Right cardiac atrium (tissue), 5 donors: ENCODE measurements around the gene SLC6A6. TPM values are rescaled to one million over a fixed set of nuclear protein-coding genes. Genes with fewer than 3 reads are reported as not detected.
A peak's percentile ranks its signal among the peaks of the same experiment; 100 is the strongest.

Experiments
- ATAC-seq, 2 donors: fragments of 200-7000 bp; cut with Tn5 transposase; one replicate each; pipeline versions ENCODE4 v1.8.0 to v1.9.1; 2020; ENCODE audit warnings: moderate library complexity in 2 of 2, mild to moderate bottlenecking in 1 of 2
- DNase-seq, 3 donors: peaks; one replicate each; pipeline ENCODE4 v3.0.0-alpha.2; 2020
- H3K27ac ChIP-seq: one replicate; pipeline ENCODE4 v1.5.1; 2013; ENCODE audit warnings: mild to moderate bottlenecking, low read length, control low read depth, moderate library complexity
- H3K27me3 ChIP-seq: one replicate; pipeline ENCODE4 v1.6.1; 2013; ENCODE audit not compliant: control insufficient read depth, insufficient read depth
- H3K4me1 ChIP-seq: one replicate; pipeline ENCODE4 v1.6.1; 2013; ENCODE audit warnings: low read length; ENCODE audit not compliant: control insufficient read depth, insufficient read depth
- H3K4me3 ChIP-seq: one replicate; pipeline ENCODE4 v1.5.1; 2013; ENCODE audit warnings: low read length, control low read depth
- H3K9me3 ChIP-seq: one replicate; pipeline ENCODE4 v1.6.1; 2013; ENCODE audit warnings: low read length; ENCODE audit not compliant: control insufficient read depth
- WGBS: extraction: QIAGEN DNeasy Blood & Tissue Kit; methylation state at CpG from one replicate; pipeline ENCODE4 v1.1.7; 2013; 5-methylcytosine and 5-hydroxymethylcytosine counted together
- intact Hi-C, 4 donors: fragments of 100-400 bp; cut with DNase I; formaldehyde crosslinking; loops; one replicate each; pipeline versions ENCODE4 v1.11.0 to v1.14.0; 2022 to 2023
- polyA plus RNA-seq: library from polyadenylated mRNA; stranded (reverse); fragments of 200-250 nt; gene quantifications from one replicate; pipeline ENCODE4 v1.2.3, GENCODE V29; 2013
- total RNA-seq, 4 donors: library from RNA; stranded (reverse); fragmentation: NEBNext Ultra II Directional; extraction: Animal tissue kit (Norgen Biotek cat#: 25700); gene quantifications; one replicate each; pipeline ENCODE4 v1.2.1, GENCODE V29; 2021
- donor health status: healthy with polysubstance abuse.
- donor health status: DM: no; HTN: yes; CAD: no.
- donor health status: DM: no; HTN: no; CAD: no.
- donor health status: DM: no; HTN: yes; CAD: no; lungs with severe emphysema.
- donor health status: DM: yes; HTN: yes; CAD: no.

Gene SLC6A6
- total and polyA plus RNA-seq, 5 donors: 21.3 to 106 (median 31.6) TPM

DNA sequence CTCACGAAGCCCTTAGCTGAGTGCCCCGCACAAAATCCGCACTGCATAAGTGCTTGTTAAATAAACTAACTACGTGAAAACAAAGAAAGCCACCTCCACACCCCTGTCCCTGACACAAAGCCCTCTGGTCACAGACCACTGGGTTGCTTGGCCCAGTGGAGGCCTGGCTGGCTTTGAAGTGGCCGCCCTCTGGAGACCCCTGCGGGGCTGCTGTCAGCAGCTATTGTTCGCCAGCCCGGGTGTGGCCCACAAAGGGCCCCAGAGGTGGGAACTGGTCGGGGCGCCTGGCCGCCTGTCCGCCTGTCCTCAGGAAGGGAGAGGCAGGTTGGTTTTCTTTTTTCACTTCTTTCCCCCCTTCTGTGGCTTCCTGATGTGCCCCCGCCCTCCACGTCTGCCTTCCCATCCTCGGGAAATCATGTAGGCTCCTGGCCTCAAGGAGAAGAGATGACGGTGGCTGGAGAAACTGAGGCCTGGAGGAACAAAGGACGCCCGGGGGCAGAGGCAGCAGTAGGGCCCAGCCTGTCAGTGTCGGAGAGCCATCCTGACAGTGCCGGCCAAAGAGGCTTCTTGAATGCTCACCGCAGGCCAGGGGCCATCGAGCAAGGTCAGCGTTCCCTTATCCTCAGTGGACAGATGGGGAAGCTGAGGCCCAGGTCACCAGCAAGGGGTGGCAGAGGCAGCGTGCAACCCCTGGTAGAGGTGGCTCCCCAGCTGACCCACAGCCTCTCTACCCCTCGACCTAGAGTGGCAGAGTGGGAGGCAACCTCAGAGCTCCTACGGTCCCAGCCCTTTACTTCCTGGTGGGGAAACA is 61.1 kb downstream of the SLC6A6 start:
- 84% methylated on average over 26 of the region's 26 CpGs for WGBS
- intact Hi-C loops: loop anchor here in 1 of 4 donors (10.0 kb wide), 1 partner anchor 59 kb away; the partner anchor contains the start of gene SLC6A6
- no peak for ATAC-seq
- H3K27ac ChIP-seq: no peak overlapping the region
- no peak for DNase-seq
- H3K27me3 ChIP-seq: no peaks in the 10 kb centered on the region
- peaks cover 3% of the 10 kb centered on the region for H3K4me1 ChIP-seq
- no peaks in the 10 kb centered on the region for H3K9me3 ChIP-seq
- no peak overlapping the region for H3K4me3 ChIP-seq

DNA sequence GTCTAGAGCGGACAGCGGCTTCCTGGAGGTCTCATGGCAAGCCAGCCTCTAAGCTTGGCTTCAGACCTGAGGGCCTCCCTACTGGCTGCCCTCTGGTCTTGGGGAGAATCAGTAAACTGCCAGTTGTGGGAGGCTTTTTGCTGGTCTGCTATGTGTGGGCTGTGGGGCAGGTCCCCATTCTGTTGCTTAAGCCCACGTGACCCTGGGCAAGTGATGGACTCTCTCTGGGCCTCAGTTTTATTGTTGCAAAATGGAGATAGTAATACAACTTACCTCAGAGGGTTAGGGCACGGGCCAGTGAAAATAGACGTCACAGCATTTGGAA is 61.7 kb downstream of the SLC6A6 start:
- no peak for DNase-seq
- ATAC-seq: no peak
- no peak overlapping the region for H3K4me3 ChIP-seq
- H3K4me1 ChIP-seq: peaks cover 3% of the 10 kb centered on the region
- H3K9me3 ChIP-seq: no peaks in the 10 kb centered on the region
- WGBS: 85% methylated on average over 5 of the region's 5 CpGs
- intact Hi-C loops: loop anchor here in 1 of 4 donors (10.0 kb wide), 1 partner anchor 59 kb away; the partner anchor contains the start of gene SLC6A6
- H3K27ac ChIP-seq: no peak overlapping the region
- H3K27me3 ChIP-seq: no peaks in the 10 kb centered on the region

DNA sequence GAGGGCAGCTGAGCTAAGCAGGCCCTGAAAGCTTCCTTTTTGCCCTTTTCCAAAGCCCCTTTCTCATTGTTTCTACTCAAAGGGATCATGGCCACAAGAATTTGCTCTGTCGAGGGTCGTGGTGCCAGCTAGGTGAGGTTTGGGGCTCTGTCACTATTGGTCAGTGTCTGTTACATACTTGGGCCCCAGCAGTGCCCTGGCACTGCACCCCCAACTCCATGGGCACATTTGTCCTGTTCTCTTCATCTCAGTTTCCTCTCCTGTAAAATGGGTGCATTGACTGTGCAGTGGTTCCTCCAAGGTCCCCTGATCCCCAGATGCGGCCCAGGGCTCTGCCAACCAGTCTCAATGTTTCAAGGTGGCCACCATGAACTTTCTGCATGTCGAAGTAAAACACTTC is 62.1 kb downstream of the SLC6A6 start:
- ATAC-seq: no peak
- Histone ChIP-seq H3K4me3 (no peak overlapping the region), H3K27ac (no peak overlapping the region), H3K4me1 (peaks cover 3% of the 10 kb centered on the region), H3K9me3 (no peaks in the 10 kb centered on the region), H3K27me3 (no peaks in the 10 kb centered on the region)
- intact Hi-C loops: loop anchor here in 1 of 4 donors (10.0 kb wide), 1 partner anchor 60 kb away; the partner anchor contains the start of gene SLC6A6
- no peak for DNase-seq
- 96% methylated on average over 4 of the region's 4 CpGs for WGBS

DNA sequence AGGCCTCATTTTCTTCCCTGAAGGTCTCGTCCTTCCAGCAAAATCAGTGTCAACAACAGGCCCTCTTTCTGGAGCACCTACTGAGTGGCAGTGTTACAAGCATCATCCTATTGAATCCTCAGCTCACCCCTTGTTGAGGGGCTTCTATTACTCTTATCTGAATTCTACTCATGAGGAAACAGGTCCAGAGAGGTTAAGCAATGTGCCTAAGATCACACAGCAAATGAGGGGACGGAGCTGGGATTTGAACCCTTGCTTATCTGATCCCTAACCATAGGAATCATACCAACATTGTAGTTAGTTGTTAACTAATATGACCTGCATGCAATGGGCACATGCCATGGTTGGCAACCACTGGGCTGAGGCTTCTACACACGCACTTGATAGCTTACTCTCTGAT is 63.0 kb downstream of the SLC6A6 start:
- intact Hi-C loops: loop anchor here (5.0 to 10.0 kb wide), 3 partner anchors 61 to 263 kb away; partner anchors contain the start of gene SLC6A6 (in 1 of the 4)
- 93% methylated on average over 3 of the region's 3 CpGs for WGBS
- H3K27me3 ChIP-seq: no peaks in the 10 kb centered on the region
- no peak overlapping the region for H3K4me3 ChIP-seq
- DNase-seq: no peak
- H3K27ac ChIP-seq: no peak overlapping the region
- no peak for ATAC-seq
- H3K4me1 ChIP-seq: peaks cover 3% of the 10 kb centered on the region
- H3K9me3 ChIP-seq: no peaks in the 10 kb centered on the region

DNA sequence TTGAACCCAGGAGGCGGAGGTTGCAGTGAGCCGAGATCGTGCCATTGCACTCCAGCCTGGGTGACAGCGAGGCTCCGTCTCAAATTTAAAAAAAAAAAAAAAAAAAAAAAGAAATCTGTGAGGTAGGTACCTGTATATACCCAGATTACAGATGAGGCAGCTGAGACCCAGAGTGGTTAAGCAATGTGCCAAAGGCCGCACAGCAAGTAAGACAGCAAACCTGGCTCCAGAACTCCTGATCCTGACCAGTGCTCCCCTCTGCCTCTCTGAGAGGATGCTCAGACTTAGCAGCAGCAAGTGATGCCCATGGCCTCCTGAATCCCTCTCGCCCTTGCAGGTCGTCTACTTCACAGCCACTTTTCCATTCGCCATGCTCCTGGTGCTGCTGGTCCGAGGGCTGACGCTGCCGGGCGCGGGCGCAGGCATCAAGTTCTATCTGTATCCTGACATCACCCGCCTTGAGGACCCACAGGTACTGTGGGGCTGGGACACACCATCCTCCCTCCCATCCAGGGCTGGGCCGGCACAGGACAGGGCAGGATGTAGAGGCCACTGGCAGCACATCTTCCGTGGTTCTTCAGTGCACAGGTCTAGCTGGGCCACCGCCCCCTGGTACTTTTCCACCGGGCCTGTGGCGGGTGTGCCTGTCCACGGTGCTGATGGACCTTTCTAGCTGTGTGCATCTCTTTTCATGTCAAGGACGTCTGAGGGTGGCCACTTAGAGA is 63.9 kb downstream of the SLC6A6 start:
- intact Hi-C loops: loop anchor here (5.0 to 10.0 kb wide), 3 partner anchors 62 to 264 kb away; partner anchors contain the start of gene SLC6A6 (in 1 of the 4)
- no peaks in the 10 kb centered on the region for H3K27me3 ChIP-seq
- no peak overlapping the region for H3K4me3 ChIP-seq
- DNase-seq (no peak), ATAC-seq (no peak)
- H3K4me1 ChIP-seq: peaks cover under 1% of the 10 kb centered on the region
- no peaks in the 10 kb centered on the region for H3K9me3 ChIP-seq
- WGBS: 95% methylated on average over 23 of the region's 23 CpGs
- no peak overlapping the region for H3K27ac ChIP-seq

DNA sequence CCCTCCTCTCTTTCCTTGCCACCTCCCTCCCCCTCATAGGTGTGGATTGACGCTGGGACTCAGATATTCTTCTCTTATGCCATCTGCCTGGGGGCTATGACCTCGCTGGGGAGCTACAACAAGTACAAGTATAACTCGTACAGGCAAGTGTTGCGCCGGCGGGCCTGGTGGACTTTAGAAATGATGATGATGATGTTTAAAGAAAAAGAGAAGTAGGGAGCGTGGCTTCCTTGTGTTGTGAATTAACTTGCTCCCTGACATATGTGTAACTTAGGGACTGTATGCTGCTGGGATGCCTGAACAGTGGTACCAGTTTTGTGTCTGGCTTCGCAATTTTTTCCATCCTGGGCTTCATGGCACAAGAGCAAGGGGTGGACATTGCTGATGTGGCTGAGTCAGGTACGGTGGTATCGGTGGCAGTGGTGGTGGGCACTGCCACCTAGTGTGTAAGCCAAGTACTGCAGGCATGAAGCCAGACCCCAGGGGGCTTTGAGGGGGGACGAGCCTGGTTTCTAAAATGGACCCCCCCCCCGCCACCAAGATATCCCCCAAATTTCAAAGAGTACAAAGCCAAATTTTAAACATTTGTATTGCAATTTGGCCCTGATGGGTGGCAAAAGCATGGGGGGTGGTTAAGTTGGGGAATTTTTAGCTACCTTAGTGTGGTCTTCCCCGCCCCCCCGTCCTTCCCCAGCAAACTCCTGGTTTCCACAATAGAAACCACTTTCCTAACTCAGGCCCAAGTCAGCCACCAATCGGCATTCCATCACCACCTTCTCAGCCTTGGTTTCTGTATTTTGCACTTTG is 65.6 kb downstream of the SLC6A6 start:
- Histone ChIP-seq H3K27me3 (no peaks in the 10 kb centered on the region), H3K4me1 (no peaks in the 10 kb centered on the region), H3K9me3 (no peaks in the 10 kb centered on the region), H3K27ac (no peak overlapping the region), H3K4me3 (no peak overlapping the region)
- ATAC-seq (peak; percentile 44 to 51), DNase-seq (no peak)
- 65% methylated on average over 15 of the region's 15 CpGs for WGBS
- intact Hi-C loops: loop anchor here (2.0 to 10.0 kb wide), 5 partner anchors 63 to 266 kb away; partner anchors contain the start of gene SLC6A6 (in 1 of the 4)

DNA sequence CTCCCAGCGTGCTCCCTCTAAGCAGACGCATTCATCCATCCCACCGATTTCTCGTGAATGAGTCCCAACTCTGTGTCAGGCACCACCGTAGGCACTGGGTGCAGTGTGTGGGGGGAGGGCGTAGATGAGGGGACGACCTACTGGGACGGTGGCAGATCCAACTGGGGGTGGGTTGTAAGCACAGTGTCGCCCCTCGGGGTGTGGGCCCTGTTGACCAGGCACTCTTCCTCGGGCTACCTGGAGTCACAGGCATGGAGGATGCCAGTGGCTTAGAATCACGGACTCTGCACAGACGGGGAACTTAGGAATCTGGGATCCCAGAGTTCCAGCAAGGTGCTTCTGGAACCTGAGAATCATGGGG is 66.2 kb downstream of the SLC6A6 start:
- Histone ChIP-seq H3K27me3 (no peaks in the 10 kb centered on the region), H3K4me3 (no peak overlapping the region), H3K4me1 (no peaks in the 10 kb centered on the region), H3K27ac (no peak overlapping the region), H3K9me3 (no peaks in the 10 kb centered on the region)
- no peak for DNase-seq
- WGBS: 90% methylated on average over 13 of the region's 13 CpGs
- intact Hi-C loops: loop anchor here (2.0 to 10.0 kb wide), 5 partner anchors 64 to 266 kb away; partner anchors contain the start of gene SLC6A6 (in 1 of the 4)
- ATAC-seq: no peak

DNA sequence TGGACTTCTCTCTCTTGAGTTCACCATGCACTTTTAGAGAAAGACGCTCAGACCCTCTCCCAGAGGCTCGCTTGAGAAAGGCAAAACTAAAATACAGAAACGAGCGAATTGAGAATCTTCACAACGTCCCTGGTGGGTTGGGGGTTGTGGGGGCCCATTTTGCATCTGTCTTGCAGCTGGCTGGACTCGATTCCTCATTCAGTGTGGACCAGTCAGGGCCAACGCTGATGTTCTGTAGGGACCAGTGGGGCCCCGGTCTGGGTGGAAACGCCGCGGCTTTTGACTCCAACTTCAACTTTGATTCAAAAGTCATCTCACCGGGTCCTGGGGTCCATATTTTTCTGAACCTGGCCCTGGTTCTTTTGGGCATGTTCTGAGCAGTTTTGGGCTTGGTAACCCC is 68.1 kb downstream of the SLC6A6 start:
- H3K9me3 ChIP-seq: no peaks in the 10 kb centered on the region
- 91% methylated on average over 12 of the region's 12 CpGs for WGBS
- intact Hi-C loops: loop anchor here in 1 of 4 donors (10.0 kb wide), 1 partner anchor 576 kb away; no protein-coding TSS in a partner anchor

DNA sequence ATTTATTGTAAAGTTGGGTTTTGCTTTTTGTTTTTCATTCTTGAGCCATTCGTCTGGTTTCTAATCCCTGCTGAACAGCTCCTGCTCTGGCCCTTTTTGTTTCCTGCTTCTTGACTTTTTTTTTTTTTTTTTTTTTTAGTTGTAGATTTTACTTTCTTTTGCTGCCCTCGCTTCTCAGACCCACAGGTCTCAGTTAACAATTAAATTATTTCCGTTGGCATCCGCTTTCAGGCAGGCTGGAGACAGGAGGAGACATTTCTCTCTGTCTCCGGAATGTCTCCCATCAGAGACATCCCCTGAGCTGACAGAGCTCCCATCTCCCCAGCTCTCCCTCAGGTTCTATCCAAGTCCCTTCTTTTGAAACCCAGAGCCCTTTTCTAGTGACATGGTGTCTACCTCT is 68.6 kb downstream of the SLC6A6 start:
- no peak overlapping the region for H3K4me3 ChIP-seq
- no peaks in the 10 kb centered on the region for H3K4me1 ChIP-seq
- 81% methylated on average over 5 of the region's 5 CpGs for WGBS
- no peak for ATAC-seq
- no peaks in the 10 kb centered on the region for H3K9me3 ChIP-seq
- no peak overlapping the region for H3K27ac ChIP-seq
- intact Hi-C loops: loop anchor here in 1 of 4 donors (10.0 kb wide), 1 partner anchor 576 kb away; no protein-coding TSS in a partner anchor
- no peak for DNase-seq
- no peaks in the 10 kb centered on the region for H3K27me3 ChIP-seq

More for the DNA sequence above, 68.1 kb downstream of the SLC6A6 start:
- H3K27ac ChIP-seq: no peak overlapping the region
- no peak for ATAC-seq
- no peaks in the 10 kb centered on the region for H3K4me1 ChIP-seq
- H3K4me3 ChIP-seq: no peak overlapping the region
- DNase-seq: no peak
- H3K27me3 ChIP-seq: no peaks in the 10 kb centered on the region

DNA sequence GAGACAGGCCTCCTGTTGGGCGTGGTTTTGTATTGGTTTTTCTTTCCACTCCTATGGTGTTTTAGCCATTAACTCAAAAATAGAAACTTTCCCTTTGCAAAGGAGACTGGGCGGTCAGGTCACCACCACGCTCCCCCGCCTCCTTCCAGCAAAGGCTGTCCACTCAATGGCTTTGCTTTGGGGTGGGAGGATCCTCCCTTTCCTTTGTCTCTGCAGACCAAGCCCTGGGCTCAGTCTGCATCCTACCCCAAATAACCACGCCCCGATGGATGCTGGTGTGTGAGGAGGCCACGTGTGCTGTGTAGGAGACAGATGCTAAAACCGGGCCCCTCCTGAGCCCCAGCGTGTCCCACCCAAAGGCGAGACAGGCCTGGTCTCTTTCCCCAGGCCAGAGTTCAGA is 69.3 kb downstream of the SLC6A6 start:
- DNase-seq (no peak), ATAC-seq (peak in 1 of 2 donors; percentile 34)
- 90% methylated on average over 10 of the region's 10 CpGs for WGBS
- Histone ChIP-seq H3K4me1 (no peaks in the 10 kb centered on the region), H3K27ac (no peak overlapping the region), H3K9me3 (no peaks in the 10 kb centered on the region), H3K4me3 (no peak overlapping the region), H3K27me3 (no peaks in the 10 kb centered on the region)
- intact Hi-C loops: loop anchor here in 1 of 4 donors (10.0 kb wide), 1 partner anchor 577 kb away; no protein-coding TSS in a partner anchor
